GM18868 (cell line): ENCODE results near the gene RIC3.

Experiments used
- ATAC-seq: cut with Tn5 transposase; IDR thresholded peaks from one replicate; pipeline ENCODE4 v1.9.1; 2021; ENCODE audit warnings: mild to moderate bottlenecking, moderate library complexity; ENCODE audit not compliant: unreplicated experiment

Gene RIC3

GRCh38 chr11:8090756-8091155, 78.1 kb downstream of the RIC3 start:
- ATAC-seq = no peak

GRCh38 chr11:8089791-8090510, 78.9 kb downstream of the RIC3 start:
- no peak for ATAC-seq

- no peak for ATAC-seq
Measured at GRCh38 chr11:8087756-8088155, 81.1 kb downstream of the RIC3 start.

GRCh38 chr11:8087185-8087584, 81.6 kb downstream of the RIC3 start:
- peak; percentile 54 for ATAC-seq

DNA sequence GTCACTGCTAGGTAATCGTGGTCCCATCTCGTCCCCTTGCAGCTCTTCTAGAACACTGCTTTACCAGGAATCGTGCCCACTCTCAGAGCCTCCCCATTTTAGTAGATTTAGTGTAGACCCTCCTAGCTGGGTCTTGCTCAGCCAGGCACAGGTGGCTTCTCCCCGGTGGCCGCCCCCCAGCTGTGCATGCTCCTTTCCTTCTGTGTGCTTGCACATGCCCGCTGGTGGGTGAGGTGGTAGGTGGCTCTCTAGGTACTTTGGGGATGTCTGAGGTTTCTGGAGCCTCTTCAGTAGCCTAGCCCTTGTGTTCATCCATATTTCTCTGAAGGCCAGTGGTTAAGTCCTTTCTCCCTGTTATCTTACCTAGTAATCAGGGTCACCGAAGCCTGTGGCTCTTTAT, 82.3 kb downstream of the RIC3 start:
- ATAC-seq = no peak

DNA sequence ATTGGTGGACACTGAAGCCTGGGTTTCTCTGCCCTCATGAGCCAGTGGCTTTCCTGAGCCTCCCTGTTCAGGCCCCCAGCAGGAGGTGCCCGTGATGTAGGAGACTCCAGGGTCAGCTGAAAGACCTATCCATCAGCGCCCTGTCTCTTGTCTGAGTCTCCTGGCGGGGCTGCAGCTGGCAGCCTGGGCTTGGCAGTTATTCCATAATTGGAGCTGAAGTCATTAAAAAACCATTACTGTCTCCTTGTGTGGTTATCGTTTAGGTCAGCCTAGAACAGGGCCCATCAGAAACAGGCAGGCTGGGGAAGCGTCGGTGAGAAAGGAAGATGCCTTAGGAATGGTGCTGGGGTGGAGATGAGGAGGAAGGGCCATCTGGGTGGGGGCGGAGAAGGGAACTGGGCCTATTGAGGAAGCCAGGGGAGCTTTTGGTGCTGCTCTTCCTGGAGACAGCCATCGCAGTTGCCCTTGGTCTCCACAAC, 82.8 kb downstream of the RIC3 start:
- no peak for ATAC-seq

DNA sequence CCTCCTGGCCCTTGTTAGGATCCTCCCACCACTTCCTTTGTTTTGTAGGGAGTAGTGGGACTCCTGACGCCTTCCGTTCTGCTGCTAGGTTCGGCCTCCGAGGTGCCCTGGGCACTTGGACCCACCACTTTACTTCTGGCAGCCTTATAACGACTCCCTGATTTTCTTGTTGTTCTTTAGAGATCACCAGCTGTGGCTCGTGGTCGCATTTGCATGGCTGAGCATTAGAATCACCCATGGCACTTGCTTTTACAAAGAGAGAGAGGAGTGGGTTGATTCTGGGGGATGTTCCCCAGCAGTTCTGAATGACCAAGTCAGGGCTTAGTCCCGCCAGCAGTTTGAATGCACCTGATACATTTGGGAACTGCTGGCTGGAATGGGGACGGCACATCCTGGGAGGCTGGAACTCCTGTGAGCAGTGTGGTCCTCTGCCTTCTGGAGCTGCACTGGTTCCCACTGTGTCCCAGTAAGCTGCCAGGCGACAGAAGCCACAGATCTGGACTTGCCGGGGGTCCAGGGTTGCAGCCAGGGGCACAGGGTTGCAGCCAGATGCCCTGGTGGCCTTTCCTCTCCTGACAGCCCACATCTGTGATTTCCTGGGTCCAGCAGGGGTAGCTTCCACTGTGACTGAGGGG, 83.7 kb downstream of the RIC3 start:
- ATAC-seq = no peak

- ATAC-seq = no peak
Measured at GRCh38 chr11:8084352-8084751, 84.5 kb downstream of the RIC3 start.

- no peak for ATAC-seq
Measured at GRCh38 chr11:8083871-8084281, 84.9 kb downstream of the RIC3 start.

DNA sequence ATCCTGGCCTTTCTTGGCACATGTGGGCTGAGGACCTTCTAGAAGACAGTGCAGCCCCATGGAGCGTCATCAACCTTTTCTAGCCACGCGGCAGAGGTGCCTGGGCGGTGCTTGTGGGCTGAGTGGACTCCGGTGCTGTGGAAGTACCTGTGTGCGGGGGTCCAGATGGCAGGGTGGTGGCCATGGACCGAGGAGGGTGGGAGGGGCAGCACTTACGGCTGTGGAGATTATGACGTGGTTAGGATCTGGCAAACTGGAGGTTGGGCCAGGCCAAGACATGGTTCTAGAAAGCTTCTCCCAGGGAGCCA, 85.8 kb downstream of the RIC3 start:
- ATAC-seq = no peak

- ATAC-seq = no peak
Measured at GRCh38 chr11:8082391-8083087, 86.3 kb downstream of the RIC3 start.

DNA sequence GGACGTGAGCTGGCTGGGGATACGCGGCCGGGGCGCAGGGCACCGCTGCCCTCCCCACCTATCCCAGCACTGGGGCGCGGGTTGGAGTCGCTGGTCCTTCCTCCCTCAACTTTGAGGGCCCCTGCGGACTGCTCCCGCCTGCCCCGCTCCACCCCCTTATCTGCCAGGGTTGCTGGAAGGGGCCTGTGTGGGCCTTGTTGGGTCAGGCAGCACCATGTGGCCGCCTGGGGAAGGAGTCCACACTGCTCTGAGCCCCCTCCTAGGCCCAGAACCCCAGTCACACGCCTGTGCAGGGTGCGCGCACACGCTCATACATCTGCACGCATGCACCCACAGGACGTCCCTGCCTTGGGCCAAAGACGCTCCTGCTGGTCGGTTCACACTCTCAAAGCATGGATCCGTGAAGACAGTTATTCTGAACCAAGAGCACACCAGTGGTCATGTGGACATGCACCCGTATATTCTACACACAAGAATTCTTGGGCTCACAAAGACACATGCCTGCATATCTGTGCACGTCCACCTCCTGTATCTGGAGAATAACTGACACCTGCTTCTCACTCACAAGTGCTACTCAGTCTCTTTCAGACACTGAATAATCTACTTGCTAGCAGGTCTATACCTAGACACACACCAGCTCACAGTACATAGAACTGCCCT, 87.1 kb downstream of the RIC3 start:
- no peak for ATAC-seq

DNA sequence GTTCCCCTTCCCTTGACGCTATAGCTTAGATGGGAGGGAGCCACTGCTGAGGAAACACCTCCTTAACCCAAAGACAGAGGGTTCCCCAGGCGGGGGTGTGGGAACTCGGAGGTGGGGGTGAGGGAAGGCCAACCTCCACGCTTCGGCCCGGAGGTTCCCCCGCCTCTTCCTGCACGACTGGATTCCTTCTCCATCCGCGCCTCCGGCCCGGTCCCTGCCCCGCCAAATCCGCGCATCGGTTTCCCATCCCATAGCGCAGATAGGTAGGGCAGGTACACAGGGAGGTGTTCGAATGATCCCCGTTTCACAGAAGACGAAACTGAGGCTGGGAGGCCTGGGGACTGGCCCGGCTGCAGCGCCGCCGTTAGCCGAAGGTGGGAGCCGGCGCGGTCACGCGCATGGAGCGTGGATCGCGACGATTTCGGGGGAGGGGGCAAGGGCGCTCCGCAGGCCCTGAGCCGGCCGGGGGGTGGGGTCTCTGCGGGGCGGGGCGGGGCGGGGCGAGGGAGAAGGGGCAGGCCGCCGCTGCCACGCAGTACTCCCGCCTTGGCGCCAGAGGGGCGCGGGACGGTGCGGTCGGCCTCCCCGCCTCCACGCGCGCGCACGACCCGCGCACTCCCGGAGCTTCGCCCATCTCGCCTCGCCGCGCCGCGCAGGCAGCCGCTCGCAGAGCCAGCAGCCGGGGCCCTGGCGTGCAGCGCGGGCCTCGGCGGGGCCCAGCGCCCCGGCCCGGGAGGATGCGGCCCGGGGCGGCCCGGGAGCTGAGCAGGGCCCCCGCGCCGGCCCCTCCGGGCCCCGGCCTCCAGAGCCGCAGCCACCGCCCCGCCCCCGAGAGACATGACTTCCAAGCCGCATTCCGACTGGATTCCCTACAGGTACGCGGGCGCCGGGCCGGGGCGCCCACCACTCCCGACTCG, 87.9 kb downstream of the RIC3 start, which contains the start of gene TUB:
Gene TUB (plus strand): TSS at position 538 of the 917 bp plus-strand sequence. CDS start 300 bp downstream, at position 838.
- no peak for ATAC-seq

GRCh38 chr11:8080069-8080670, 88.7 kb downstream of the RIC3 start:
- ATAC-seq = no peak

DNA sequence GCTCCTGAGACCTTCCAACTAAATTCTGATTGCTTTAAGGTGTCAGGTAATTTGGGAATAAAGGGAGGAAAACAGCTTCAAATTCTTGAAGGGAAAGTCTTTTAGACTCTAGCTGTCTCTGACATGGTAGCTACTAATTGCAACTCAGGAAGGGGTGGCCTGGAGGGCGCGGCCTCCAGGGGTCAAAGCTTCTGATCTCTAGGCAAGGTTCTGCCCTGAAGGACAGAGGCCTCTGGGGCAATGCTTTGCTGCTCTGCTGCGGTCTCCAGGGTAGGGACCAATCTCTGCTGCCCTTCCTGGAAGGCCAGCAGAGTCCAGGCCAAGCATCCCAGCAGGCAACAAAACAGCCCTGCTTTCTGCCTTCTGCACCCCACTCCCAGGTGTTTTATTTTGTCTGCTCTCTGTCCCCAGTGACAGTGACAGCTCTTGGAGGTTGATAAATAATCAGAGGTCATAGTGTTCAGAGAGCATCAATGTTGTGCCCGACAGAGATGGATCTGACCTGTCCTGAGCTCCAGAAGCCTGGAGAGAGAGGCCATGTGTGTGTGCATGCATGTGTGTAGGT, 89.6 kb downstream of the RIC3 start:
- ATAC-seq = no peak

DNA sequence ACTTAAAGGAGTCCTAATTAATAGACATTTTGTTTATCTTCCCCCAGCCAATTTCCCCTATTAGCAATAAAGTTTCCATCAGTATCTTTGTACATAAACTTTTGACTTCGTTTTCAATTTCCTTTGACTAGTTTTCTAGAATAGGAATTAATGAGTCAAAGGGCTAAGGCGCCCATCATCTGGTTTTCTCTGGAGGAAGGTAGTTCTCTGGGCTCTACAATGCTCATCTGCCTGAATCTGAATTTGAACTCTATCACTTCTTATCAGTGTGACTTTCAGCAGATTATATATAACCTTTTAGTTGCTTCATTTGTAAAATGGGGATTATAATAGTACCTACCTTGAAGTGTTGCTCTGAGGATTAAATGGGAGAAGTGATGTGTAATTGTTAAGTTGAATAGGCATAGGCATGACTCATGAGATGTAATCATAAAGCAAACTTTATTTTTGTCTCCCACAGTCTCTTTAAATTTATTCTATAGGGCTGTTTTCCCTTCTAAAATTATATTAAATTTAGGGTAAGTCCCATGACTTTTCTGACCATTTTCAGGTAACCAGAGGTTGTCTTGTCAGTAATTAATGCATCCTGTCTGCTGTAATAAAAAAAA, 93.6 kb downstream of the RIC3 start:
- no peak for ATAC-seq

GRCh38 chr11:8071616-8072581, 96.9 kb downstream of the RIC3 start:
- no peak for ATAC-seq
